ENCODE data around the gene TLE3.
"Not testable (repeated sequence)": the region's sequence is repeated elsewhere in the genome, so short reads cannot be mapped to it uniquely, and the experiment has no call there.

The TLE3 gene

DNA sequence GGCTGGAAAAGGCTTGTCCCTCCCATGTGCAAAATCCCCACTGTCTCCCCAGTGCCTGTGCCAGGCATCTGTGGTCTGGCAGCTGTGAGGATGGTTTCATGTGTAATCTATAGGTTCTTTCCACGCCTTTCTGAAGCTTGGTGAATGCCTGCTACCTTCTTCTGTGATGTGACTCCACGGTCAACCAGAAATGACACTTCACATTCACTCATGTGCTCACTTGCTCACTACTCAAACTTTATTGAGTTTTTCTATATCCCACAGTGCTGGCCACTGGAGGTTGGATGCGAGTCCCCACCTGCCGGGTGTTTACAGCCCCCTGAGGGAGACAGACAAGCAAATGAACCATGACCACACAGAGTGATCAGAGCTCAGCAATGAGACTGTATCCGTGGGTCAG, 27.9 kb upstream of the TLE3 start:
- DNase-seq = no peak

DNA sequence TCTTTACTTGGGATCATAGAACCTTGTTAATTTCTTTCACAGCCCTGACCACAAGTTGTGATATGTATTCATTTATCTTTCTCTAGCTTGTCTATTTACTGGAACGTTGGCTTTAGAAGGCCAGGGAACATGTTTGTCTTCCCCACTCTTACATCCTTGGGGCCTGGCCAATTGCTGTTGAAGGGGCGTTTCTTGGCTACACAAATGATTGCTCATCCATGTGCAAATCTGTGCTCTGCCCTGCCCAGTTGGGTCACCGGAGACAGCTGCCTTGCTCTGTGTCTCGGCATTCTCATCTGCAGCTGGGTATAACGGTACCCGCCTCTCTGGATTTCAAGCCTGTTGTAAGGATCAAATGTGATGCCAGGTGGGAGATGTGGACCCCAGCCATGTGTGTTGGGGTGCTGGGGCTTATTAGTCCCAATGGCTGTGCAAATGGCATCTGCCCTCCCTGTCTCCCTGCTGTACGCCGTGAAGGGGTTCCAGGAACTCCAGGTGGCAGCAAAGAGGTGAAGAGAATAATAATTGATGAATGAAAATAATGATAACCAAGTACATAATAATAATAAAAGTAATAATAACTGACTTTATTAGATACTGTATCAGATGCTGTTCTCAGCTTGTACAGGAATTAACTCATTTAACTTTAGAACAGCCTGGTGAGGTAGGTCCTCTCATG, 24.0 kb upstream of the TLE3 start:
- DNase-seq = no peak

DNA sequence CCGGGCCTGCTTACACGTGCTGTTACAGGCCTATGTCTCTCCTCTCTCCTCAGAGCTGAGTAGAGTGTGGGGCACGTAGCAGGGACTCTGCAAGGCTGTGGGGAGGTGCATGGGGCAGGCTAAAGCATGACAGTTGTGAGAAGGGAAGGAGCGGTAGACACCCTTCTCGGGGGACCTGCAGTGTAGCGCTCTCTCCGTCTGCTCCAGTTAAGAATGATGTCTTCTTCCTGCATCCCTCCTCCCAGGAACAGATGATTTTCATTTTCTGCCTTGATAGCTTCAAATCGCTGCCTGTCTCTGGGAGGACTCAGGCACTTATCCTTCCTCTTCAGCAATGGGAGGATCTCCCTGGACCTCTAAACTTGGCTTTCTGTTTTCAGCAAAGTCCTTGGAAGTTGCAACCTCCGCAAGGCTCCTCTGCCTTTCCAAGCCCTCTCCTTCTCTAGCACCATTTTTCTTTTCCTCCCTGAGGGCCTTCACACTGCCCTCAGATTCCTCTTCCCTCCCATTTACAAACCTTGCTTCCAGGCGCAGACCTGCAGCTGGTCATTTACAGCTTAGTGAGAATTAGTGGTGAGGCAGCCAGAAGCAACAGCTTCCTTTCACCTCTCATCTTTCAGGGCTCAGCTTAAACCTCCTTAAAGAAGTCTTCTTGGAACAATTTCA, 23.4 kb upstream of the TLE3 start:
- DNase-seq = no peak

DNA sequence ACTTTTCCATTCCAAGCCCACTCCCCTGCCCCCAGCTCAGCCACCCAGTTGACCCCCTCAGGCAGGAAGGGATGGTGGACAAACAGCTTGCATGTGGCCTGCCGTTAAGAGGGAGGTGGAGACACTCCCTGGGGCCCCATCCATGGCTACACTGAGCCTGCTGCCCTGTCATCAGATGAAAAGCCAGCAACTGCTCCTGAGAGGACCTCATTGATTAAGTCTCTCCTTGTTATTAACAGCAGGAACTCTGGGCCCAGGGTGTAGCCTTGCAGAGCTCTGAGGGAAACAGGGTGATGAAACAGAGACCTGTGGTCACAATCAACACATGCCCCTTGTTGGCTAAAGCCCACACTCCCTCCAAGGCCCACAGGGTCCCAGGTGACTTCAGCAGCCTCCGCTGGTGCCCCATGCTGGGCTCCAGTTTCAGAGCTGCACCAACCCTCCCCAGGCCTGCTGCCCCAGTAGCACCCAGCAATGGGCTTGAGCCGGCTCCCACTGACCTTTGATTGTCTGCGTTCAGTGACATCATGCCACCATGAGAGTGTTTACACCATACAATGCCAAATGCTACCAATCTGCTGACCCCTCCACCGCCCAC, 22.3 kb upstream of the TLE3 start:
- DNase-seq = no peak

DNA sequence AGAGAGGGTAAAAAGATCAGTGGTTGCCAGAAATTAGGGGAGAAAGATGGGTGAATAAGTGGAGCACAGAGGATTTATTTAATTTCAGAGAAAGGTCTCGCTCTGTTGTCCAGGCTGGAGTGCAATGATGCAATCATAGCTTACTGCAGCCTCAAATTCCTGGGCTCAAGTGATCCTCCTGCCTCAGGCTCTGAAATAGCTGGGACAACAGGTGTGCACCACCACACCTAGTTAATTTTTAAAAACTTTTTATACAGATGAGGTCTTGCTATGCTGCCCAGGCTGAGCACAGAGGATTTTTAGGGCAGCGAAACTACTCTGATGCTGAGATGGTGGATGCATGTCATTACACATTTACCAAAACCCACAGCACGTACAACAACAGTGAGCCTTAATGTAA, 20.9 kb upstream of the TLE3 start:
- no peak for DNase-seq

DNA sequence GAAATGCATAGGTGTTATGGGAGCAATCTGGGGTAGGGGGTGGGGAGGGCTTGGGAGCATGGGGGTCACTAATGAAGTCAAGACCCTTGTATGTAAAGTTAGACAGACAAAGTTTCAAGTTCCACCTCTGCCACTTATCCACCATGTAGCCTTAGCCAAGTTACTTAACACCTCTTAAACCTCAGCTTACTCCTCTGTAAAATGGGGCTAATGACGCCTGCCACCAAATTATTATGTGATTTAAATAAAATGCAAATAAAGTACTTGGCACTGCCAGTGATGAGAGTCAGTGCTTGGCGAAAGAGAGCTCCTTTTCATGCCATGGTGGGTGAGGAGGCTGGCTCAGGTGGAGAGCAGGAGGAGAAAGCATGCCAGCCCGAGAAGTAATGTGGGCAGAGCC, 18.6 kb upstream of the TLE3 start:
- no peak for DNase-seq

DNA sequence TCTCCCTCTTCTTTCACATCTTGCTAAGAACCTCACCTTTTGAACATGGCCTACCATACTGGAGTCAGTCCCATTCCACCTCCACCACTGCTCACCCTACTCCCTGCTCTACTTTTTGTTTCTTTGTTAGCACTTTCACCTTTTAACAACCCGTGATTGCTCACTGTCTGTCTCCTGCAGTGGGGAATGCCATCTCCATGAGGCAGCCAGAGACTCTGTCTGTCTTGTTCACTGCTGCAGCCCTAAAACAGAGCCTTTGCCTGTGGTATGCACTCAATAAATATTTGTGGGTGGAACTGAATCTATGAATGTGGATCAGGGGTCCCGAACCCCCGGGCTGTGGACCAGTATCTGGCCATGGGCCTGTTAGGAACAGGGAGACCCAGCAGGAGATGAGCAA, 16.5 kb upstream of the TLE3 start:
- DNase-seq = no peak

DNA sequence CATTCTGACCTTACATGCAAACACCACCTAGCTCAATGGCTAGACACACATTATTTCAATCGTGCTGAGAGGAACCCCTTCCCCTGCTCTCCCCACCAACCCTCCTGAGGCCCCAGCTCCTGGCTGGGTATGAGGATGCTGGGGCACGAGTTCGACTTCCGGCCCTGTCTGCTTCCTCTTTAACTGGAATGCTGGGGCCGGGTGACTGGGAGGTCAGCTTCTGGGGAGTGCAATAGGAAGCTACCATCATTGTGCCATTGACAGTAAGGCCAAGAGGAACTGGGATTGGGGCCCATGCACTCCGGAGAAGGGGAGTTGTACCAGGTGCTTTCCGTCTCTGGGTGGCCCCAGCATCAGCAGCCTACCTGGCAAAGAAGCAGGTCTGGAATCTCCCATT, 15.6 kb upstream of the TLE3 start:
- DNase-seq = no peak

DNA sequence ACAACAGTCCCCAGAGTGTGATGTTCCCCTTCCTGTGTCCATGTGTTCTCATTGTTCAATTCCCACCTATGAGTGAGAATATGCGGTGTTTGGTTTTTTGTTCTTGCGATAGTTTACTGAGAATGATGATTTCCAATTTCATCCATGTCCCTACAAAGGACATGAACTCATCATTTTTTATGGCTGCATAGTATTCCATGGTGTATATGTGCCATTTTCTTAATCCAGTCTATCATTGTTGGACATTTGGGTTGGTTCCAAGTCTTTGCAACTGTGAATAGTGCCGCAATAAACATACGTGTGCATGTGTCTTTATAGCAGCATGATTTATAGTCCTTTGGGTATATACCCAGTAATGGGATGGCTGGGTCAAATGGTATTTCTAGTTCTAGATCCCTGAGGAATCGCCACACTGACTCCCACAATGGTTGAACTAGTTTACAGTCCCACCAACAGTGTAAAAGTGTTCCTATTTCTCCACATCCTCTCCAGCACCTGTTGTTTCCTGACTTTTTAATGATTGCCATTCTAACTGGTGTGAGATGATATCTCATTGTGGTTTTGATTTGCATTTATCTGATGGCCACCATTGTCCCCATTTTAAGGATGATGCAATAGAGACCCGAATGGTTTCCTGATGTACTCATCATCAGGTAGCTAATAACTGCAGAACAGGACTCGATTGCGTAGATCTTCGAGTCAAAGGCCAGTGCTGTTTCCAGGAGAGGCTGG, 15.0 kb upstream of the TLE3 start:
- DNase-seq = not testable (repeated sequence)

DNA sequence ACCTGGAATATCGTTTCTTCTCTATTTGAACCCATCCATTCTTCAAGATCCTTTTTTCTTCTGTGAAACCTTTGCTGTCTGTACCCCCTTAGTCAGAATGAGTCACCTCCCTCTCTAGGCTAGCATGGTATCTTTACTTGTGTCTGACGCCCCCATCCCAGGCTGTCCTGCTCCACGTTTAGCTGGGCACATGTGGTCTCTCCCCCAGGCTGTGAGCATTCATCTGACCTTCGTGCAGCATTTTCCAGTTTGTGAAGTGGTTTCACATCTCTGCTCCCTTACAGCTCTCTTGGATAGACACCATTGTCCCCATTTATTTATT, 14.3 kb upstream of the TLE3 start:
- no peak for DNase-seq

DNA sequence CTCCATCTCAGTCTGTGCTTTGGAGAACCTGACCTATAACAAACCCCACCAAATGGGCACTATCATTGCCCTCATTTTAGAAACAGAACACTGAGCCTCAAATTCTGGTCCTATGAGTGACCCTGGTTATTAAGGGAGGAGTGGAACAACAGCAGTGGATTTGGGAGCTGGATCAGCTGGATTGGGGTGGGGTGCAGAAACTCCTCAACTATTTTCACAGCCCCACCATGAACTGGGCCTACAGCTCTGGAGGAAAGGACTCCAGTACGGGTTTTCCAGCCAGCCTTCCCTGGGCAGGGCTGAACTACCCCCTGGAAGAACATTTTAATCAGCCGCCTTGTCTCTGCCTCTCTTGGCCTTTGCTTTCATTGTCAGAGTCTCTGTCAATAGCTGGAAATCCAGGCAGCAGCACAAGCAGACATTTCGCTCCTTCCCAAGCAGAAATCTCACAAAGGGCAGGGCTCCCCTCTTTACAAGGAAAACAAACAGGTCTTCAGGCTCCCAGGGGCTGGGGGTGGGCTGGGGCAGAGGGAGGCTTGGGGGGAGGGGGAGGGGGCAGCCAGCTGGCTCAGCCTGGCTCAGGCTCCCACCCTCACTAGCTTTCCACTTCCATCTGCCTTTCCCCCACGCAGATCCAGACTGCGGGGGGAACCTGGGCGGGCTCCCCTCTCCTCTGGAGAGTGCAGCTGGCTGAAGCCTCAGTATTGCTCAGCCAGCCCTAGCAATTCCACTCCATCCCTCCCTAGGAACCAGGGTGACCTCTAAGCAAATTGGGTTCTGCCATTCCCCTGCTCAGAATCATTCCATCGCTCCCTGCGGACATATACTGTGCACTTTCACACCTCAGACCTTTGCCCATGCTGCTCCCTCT, 13.7 kb upstream of the TLE3 start:
- DNase-seq = no peak

DNA sequence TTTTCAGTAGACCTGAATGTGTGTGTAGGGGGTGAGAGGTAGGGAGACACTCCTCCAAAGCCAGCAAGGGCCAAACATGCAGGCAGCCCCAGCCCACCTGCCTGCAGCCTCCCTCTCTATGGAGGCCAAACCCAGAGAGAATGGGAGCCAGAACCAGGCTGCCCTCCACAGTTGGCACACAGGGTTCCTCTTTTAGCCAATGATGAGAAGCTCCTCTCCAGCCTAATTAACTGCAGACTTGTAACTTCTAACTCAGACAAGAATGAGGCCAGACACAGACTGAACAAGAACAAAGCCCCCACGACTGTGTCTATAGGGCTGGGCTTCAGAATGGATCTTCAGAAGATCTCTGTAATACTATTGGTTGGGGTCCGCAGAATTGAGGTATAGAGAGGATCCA, 12.3 kb upstream of the TLE3 start:
- no peak for DNase-seq

DNA sequence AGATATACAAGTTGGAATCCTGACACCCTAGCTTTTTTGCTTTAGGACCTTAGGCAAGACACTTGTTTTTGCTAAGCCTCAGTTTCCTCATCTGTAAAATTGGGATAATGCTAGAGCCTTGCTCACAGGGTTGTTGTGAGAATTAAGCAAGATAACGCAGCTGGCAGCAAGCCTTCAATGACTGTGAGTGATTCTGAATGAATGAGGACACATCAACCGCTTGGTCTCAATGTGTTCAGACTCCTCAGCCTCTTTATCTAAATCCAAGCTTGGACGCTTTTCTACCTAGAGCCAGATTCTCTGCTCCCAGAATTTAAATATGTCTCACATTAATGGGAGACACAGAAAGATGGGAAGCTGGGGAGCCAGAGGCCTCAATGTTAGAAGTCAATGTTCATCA, 11.8 kb upstream of the TLE3 start:
- DNase-seq = no peak

DNA sequence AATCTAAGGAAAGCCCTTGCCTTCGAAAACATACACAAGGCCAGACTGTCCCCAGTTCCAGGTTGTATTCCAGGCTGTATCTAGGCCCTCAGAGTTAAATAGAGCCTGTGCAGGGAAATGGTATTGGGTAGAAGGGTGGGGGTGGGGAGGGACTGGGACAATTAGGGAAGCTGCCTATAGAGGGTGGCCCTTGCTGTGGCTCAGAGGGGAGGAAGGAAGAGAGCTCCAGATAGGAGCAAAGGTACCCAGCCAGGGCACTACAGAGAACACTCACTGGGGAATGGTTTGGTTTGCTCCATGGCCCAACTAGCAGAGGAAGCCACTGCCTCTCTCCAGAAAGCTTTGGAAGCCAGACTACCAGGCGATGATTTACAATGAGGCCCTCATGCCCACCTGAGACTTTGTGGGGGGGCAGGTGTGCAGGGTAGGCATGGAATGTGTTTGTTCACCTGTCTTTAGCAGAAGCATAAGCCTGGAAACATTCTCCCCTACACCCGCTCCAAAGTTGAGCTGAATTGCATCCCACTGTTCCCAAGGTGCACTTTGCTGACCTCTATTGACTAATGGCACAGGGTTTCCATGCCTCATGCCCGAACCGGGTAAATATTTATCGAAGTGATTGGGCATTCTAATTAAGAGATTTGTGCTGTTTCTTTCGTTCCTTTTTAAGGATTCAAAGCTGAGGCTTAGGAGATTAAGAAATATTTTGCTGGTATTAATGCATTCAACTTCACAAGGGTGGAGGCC, 6.3 kb upstream of the TLE3 start:
- no peak for DNase-seq

DNA sequence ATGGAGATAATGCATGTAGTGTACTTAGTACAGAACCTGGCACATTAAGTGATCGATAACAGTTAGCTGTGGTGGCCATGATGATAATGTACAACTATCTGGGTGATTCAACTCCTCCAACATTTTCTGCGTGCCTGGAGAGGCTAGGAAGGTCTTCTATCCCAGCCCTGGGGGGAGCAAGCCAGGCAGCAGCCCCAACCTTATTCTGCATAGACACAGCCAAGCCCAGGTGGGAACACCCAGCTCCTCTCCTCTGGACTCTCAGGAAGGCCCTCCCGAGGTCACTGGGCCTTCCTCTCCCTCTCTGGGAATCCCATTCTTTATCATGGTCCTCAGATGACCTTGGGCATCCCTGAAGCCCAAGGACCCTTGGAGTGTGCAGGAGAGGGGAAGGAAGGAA, 5.1 kb upstream of the TLE3 start:
- no peak for DNase-seq

DNA sequence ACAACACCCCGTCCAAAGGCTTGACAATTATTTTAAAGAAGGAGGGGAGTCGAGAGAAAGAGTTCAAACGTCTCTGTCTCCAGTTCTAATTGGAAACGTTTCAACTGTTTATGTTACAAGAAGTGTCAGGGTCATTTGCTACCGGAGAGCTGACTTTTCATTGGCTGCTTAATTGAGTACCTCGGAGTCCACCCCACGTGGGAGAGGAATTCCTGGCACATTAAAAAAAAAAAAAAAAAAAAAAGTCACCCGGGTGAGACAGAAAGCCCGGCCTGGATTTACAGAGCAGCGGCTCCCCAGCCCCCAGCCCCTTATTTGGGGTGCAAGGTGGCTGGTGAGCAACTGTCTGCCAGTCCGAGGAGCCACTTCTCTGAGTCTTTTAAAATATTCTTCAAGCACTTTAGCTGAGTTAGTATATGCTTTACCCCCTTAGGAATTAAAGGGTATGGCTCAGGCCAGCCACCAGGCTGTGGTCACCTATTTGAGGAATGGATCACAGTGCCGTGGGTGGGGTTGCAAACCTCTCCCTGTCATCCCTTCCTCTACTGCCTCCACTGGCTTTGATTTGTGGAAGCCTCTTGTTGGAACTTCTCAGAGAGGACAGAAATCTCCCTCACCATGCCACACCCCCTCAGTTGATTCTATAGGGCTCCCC, 3.9 kb upstream of the TLE3 start:
- no peak for DNase-seq

DNA sequence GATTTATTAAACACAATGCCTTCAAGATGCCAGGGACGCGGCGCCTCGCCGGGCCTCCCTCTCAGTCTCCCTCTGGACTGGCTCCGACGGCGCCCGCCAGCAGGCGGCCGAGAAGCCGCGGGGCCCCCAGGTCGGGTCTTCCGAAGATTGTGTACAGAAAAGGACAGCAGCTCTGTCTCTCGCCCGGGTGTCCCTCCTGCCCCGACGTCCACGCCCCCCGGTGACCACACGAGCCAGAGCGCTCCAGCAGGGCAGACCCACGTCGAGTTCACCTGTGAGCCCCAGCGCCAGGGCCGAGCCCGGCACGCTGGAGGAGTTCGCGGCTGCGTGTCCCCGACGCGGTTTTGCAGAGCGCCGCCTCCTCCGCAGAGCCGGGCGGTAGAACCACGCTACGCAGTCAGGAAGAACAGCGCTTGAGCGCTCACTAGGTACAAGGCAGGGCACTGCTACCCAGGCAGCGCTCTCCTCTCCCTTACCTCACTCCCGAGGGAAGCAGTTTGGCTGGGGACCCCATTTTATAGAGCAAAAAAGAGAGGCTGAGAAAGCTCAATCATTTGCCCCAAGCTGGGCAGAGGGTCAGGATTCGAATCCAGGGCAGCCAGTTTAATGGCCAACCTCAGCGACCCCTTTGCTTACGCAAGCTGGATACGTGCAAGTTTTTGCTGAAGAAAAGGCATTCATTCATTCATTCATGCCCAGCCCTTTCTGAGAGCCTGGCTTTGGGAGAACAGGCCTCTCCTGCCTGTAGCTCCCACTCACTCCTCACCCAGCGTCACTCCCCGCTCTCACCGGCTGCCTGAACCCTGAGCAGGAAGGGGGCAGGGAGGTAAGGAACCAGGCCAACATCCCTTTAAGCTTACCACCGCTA, 3.0 kb upstream of the TLE3 start:
- DNase-seq = no peak

DNA sequence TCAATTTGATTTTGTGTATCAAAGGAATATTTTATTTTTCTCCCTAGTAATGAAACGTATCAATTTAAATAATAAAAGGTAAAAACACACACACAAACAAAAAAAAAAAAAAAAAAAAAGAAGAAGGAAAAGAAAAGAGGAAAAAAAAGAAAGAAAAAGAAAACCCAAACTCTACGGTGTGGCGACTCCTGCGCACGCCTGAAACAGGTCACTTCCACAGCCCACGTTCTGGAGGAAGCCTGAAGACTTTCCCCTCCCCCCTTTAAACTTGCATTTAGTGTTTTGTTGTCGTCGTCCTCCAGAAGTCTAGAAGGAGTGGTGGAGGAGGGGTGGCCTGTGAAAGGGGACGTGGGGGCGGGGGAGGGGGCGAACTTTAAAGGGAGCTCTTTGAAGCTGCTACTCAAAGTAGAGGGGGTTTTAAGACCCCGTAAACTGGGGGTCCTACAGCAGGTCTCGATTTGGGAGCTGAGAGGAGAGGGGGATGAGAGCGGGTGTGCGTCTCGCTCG, 2.3 kb upstream of the TLE3 start:
- DNase-seq = no peak

DNA sequence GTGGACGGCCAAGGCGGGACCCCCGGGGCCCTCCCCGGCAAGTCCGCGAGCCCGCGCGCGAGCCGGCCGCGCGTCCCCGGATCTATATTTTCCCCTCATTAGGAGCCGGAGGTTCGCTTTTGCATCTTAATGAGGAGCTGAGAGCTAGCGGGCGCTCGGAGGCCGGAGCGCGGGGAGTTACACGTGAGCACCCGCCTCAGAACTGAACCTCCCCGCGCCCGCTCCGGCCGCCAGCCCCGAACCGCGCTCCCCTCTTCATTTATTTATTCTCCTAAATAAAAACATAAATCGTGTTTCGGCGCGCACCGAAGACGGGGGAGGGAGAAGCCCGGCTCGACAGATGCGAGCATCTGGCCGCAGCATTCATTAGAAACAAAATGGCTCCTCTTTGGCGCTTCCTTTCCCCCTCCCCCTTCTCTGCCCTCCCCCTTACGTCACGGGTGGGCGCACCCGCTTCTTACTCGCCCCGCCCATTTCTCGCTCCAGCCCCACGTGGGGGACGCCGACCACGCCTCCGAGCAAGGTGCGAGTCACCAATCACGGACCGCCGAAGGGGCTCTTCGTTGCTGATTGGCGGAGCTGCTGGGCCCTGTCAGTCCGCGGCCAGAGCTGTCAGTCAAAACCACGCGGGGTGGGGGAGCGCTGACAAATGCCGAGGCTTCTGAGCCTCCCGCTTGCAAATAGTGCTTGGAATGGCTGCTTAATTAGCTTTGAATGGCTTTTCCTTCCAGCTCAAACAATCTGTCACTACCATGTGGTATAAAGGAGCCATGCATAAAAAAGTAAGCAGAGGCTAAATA, 1.6 kb upstream of the TLE3 start:
- peak; percentile 78 for DNase-seq
